ENCODE data around the gene IL13. TPM values are rescaled to one million over a fixed set of nuclear protein-coding genes. Genes with fewer than 3 reads are reported as not detected.

Gene IL13
- total and polyA plus RNA-seq, 12 donors, result 0.01 to 0.51 TPM; not detected in 10

GRCh38 chr5:132704875-132705274 is 46.9 kb downstream of the IL13 start:
- no peaks in the 10 kb centered on the region for H3K9me3 ChIP-seq
- H3K27me3 ChIP-seq, result no peaks in the 10 kb centered on the region
- ATAC-seq, result no peak
- peaks cover 0 to 87% (median 18%) of the 10 kb centered on the region in 9 donors for H3K36me3 ChIP-seq
- intact Hi-C loops (cut with DNase I), result no loop called here
- no peak for DNase-seq
- no peak for TF ChIP-seq CTCF (IDR thresholded peaks at IDR 0.05)
- no peak overlapping the region for H3K4me3 ChIP-seq
- no peak overlapping the region for H3K27ac ChIP-seq
- H3K4me1 ChIP-seq, result no peaks in the 10 kb centered on the region
- 94 to 95% methylated on average over 1 of the region's 1 CpG for WGBS, 2 donors

DNA sequence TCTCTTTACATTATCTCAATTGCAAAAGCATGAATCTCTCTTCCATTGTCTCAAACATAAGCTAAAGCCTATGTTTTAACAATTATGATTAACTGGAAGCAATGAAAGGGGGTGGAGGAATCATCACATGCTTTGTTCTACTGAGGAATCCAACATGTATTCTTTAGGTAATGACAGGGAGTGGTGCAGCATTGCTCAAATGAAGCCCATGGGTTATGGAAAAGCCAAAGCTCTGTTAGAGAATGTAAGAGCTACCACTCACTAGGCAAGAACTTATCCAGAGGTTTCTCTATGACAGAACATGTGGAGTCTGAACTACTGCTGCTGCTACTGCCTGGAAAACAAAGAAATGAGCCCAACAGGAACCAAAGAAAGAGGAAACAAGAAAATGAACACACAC is 50.7 kb downstream of the IL13 start:
- intact Hi-C loops (cut with DNase I), result no loop called here
- Histone ChIP-seq H3K27me3 (no peaks in the 10 kb centered on the region), H3K4me1 (no peaks in the 10 kb centered on the region), H3K4me3 (no peak overlapping the region), H3K9me3 (no peaks in the 10 kb centered on the region), H3K36me3 (peaks cover 0 to 65% (median 0%) of the 10 kb centered on the region in 9 donors), H3K27ac (no peak overlapping the region)
- DNase-seq, result no peak
- no peak for ATAC-seq
- no peak for TF ChIP-seq CTCF (IDR thresholded peaks at IDR 0.05)

Other genes with a start within 250 kb of the IL13 start
- gene IRF1, start 167.4 kb upstream of the IL13 start, total RNA-seq, result 100 to 1,000 TPM in 1 of 10 donors, 10 to 100 TPM in 8, 1 to 10 TPM in 1; 9.5 to 146 (median 19.2) TPM
- gene IRF1, start 167.4 kb upstream of the IL13 start, polyA plus RNA-seq, result 10 to 100 TPM in 1 of 2 donors, 1 to 10 TPM in 1; 8.6 to 13.7 TPM
- not detected for gene IL5, start 114.7 kb upstream of the IL13 start, total RNA-seq
- not detected for gene IL5, start 114.7 kb upstream of the IL13 start, polyA plus RNA-seq
- gene RAD50, start 101.2 kb upstream of the IL13 start, total RNA-seq, result 10 to 100 TPM; 26.6 to 38.5 (median 33.2) TPM
- gene RAD50, start 101.2 kb upstream of the IL13 start, polyA plus RNA-seq, result 10 to 100 TPM in 1 of 2 donors, 1 to 10 TPM in 1; 6.8 to 11.6 TPM
- not detected for gene IL4, start 15.8 kb downstream of the IL13 start, total RNA-seq
- gene IL4, start 15.8 kb downstream of the IL13 start, polyA plus RNA-seq, result not detected
- 10 to 100 TPM; 10.1 to 18.6 (median 13.1) TPM for gene KIF3A, start 79.4 kb downstream of the IL13 start, total RNA-seq
- gene KIF3A, start 79.4 kb downstream of the IL13 start, polyA plus RNA-seq, result 10 to 100 TPM in 1 of 2 donors, 1 to 10 TPM in 1; 2.2 to 10.0 TPM
- under 1 TPM in 4 of 10 donors, not detected in 6; 0.09 to 0.75 (median 0.22) TPM for gene CCNI2, start 89.3 kb downstream of the IL13 start, total RNA-seq
- under 1 TPM in 1 of 2 donors, not detected in 1; 0.01 TPM for gene CCNI2, start 89.3 kb downstream of the IL13 start, polyA plus RNA-seq
- gene SEPTIN8, start 119.1 kb downstream of the IL13 start, total RNA-seq, result 10 to 100 TPM; 23.5 to 41.8 (median 31.2) TPM
- 10 to 100 TPM; 11.3 to 26.6 TPM for gene SEPTIN8, start 119.1 kb downstream of the IL13 start, polyA plus RNA-seq
- under 1 TPM in 4 of 10 donors, not detected in 6; 0.08 to 0.19 (median 0.13) TPM for gene SOWAHA, start 155.1 kb downstream of the IL13 start, total RNA-seq
- gene SOWAHA, start 155.1 kb downstream of the IL13 start, polyA plus RNA-seq, result under 1 TPM in 1 of 2 donors, not detected in 1; 0.07 TPM
- gene SHROOM1, start 172.5 kb downstream of the IL13 start, total RNA-seq, result 1 to 10 TPM; 3.2 to 6.4 (median 4.1) TPM
- gene SHROOM1, start 172.5 kb downstream of the IL13 start, polyA plus RNA-seq, result 10 to 100 TPM in 1 of 2 donors, 1 to 10 TPM in 1; 3.5 to 10.8 TPM
- gene GDF9, start 208.3 kb downstream of the IL13 start, total RNA-seq, result under 1 TPM; 0.18 to 0.82 (median 0.43) TPM
- gene GDF9, start 208.3 kb downstream of the IL13 start, polyA plus RNA-seq, result under 1 TPM in 1 of 2 donors, not detected in 1; 0.10 TPM
- 1,000 to 10,000 TPM; 1,190 to 1,962 (median 1,754) TPM for gene UQCRQ, start 208.5 kb downstream of the IL13 start, total RNA-seq
- gene UQCRQ, start 208.5 kb downstream of the IL13 start, polyA plus RNA-seq, result 1,000 to 10,000 TPM in 1 of 2 donors, 100 to 1,000 TPM in 1; 824 to 1,591 TPM
- gene LEAP2, start 215.5 kb downstream of the IL13 start, total RNA-seq, result 1 to 10 TPM in 5 of 10 donors, under 1 TPM in 5; 0.49 to 1.6 (median 0.92) TPM
- gene LEAP2, start 215.5 kb downstream of the IL13 start, polyA plus RNA-seq, result 1 to 10 TPM in 1 of 2 donors, under 1 TPM in 1; 0.62 to 3.9 TPM

Data from heart right ventricle (tissue), 16 donors.